DMS153 treated with DMSO at 0.1 percent for 48 hours (cell line): ENCODE measurements around the gene ZDHHC11B.
"Not testable (repeated sequence)": the region's sequence is repeated elsewhere in the genome, so short reads cannot be mapped to it uniquely, and the experiment has no call there.

Source experiments
- DNase-seq: peaks from one replicate; lab custom pipeline; 2025; ENCODE audit not compliant: unreplicated experiment; lab: John Stamatoyannopoulos, UW

The ZDHHC11B gene

GRCh38 chr5:770585-770984 is 13.9 kb downstream of the ZDHHC11B start:
- not testable (repeated sequence) for DNase-seq

GRCh38 chr5:769485-770145 is 14.9 kb downstream of the ZDHHC11B start:
- DNase-seq, result not testable (repeated sequence)

GRCh38 chr5:766666-767431 is 17.7 kb downstream of the ZDHHC11B start:
- no peak for DNase-seq

- DNase-seq, result no peak
Observed at GRCh38 chr5:765948-766631, 18.4 kb downstream of the ZDHHC11B start.

GRCh38 chr5:763998-764781 is 20.3 kb downstream of the ZDHHC11B start:
- DNase-seq, result no peak

- DNase-seq, result no peak
Observed at GRCh38 chr5:763397-763796, 21.1 kb downstream of the ZDHHC11B start.

- not testable (repeated sequence) for DNase-seq
Observed at GRCh38 chr5:762996-763395, 21.5 kb downstream of the ZDHHC11B start.

- no peak for DNase-seq
Observed at GRCh38 chr5:761854-762710, 22.4 kb downstream of the ZDHHC11B start.

- DNase-seq, result no peak
Observed at GRCh38 chr5:761059-761771, 23.3 kb downstream of the ZDHHC11B start.

- DNase-seq, result no peak
Observed at GRCh38 chr5:760363-761058, 24.0 kb downstream of the ZDHHC11B start.

GRCh38 chr5:759781-760362 is 24.7 kb downstream of the ZDHHC11B start:
- no peak for DNase-seq

GRCh38 chr5:759111-759751 is 25.3 kb downstream of the ZDHHC11B start:
- DNase-seq, result peak; percentile 94

- DNase-seq, result no peak
Observed at GRCh38 chr5:758698-759053, 25.9 kb downstream of the ZDHHC11B start.

- DNase-seq, result peak; percentile 95
Observed at GRCh38 chr5:757931-758697, 26.4 kb downstream of the ZDHHC11B start.

GRCh38 chr5:757346-757930 is 27.1 kb downstream of the ZDHHC11B start:
- no peak for DNase-seq

- no peak for DNase-seq
Observed at GRCh38 chr5:756865-757345, 27.6 kb downstream of the ZDHHC11B start.

- DNase-seq, result no peak
Observed at GRCh38 chr5:756171-756570, 28.4 kb downstream of the ZDHHC11B start.
